ES-I3 (cell line): ENCODE results near the gene PDE4DIP.
"Not testable (repeated sequence)": the region's sequence is repeated elsewhere in the genome, so short reads cannot be mapped to it uniquely, and the experiment has no call there.

Experiments used
- H3K36me3 ChIP-seq: 2 replicates; pipeline ENCODE4 v1.6.1; 2013; ENCODE audit warnings: mild to moderate bottlenecking, low read length, control low read depth, moderate library complexity; ENCODE audit not compliant: insufficient read depth
- H3K4me1 ChIP-seq: 2 replicates; pipeline ENCODE4 v1.6.1; 2013; ENCODE audit warnings: mild to moderate bottlenecking, control low read depth, low read length; ENCODE audit not compliant: insufficient read depth
- H3K9ac ChIP-seq: 2 replicates; pipeline ENCODE4 v1.6.1; 2013; ENCODE audit warnings: low read depth, mild to moderate bottlenecking, low read length, moderate library complexity
- H3K9me3 ChIP-seq: 2 replicates; pipeline ENCODE4 v1.6.1; 2013; ENCODE audit warnings: mild to moderate bottlenecking, low read length, moderate library complexity; ENCODE audit not compliant: control insufficient read depth, insufficient read depth

PDE4DIP gene

GRCh38 chr1:148966084-148966483 is 121.9 kb downstream of the PDE4DIP start:
- not testable (repeated sequence) for H3K36me3 ChIP-seq, H3K4me1 ChIP-seq, H3K9ac ChIP-seq, H3K9me3 ChIP-seq

DNA sequence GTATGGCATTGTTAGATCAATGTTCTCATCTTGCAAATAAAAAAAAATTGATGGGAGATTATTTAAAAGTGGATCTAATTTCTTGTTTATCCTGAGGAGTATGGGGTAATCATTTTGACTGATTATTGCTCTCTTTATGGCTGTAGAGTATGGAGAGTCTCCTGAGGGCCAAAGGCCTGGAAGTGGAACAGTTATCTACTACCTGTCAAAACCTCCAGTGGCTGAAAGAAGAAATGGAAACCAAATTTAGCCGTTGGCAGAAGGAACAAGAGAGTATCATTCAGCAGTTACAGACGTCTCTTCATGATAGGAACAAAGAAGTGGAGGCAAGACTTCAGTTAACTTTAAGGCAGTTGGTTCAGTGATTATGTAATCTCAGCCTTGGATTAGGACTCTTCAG is 123.4 kb downstream of the PDE4DIP start:
- H3K9me3 ChIP-seq, H3K4me1 ChIP-seq, H3K9ac ChIP-seq, H3K36me3 ChIP-seq: not testable (repeated sequence)

DNA sequence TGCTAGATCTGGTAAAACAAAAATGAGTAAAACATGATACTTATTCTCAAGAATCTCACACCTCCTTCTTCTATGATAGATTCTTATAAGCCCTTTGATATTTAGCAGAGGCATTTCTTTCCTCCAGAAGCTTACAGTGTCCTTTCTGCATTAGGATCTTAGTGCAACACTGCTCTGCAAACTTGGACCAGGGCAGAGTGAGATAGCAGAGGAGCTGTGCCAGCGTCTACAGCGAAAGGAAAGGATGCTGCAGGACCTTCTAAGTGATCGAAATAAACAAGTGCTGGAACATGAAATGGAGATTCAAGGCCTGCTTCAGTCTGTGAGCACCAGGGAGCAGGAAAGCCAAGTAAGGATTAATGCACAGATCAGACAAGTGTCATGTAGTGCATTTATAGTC is 124.5 kb downstream of the PDE4DIP start:
- H3K4me1 ChIP-seq, H3K9me3 ChIP-seq, H3K9ac ChIP-seq, H3K36me3 ChIP-seq: not testable (repeated sequence)

DNA sequence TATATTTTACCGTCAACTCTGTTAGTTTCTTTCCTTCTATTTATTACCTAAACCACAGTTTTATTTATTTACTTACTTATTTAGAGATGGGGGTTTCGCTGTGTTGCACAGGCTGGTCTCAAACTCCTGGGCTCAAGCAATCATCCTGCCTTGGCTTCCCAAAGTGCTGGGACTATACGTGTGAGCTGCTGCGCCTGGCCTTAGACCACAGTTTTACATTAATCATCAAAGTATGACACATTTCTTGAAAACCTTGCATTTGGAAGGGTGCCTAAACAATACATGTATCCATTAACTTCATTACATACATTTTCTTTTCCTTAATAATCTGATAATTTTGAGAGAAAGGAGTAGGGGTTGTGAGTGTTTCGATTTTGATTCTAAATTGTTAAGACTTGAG is 124.9 kb downstream of the PDE4DIP start:
- H3K9ac ChIP-seq, H3K9me3 ChIP-seq, H3K4me1 ChIP-seq, H3K36me3 ChIP-seq: not testable (repeated sequence)

DNA sequence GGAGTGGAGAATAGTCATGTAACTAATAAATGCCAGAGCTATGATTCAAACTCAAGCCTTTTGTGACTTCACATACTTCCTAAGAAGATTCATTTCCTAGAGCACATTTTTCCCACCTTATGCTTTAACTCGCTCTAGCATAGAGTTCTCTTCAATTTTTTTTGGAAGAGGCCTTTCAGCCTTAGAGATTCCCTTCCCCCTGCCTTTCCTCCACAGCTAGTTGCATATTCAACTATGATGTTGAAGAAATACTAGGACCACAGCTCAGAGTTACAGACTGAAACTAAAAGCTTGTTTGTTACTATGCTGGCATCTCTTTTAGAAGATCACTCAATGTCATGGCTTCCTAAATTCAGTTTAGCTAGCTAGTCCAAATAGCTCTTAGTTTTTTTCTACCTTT is 131.2 kb downstream of the PDE4DIP start:
- H3K4me1 ChIP-seq, H3K9ac ChIP-seq, H3K36me3 ChIP-seq, H3K9me3 ChIP-seq: not testable (repeated sequence)

DNA sequence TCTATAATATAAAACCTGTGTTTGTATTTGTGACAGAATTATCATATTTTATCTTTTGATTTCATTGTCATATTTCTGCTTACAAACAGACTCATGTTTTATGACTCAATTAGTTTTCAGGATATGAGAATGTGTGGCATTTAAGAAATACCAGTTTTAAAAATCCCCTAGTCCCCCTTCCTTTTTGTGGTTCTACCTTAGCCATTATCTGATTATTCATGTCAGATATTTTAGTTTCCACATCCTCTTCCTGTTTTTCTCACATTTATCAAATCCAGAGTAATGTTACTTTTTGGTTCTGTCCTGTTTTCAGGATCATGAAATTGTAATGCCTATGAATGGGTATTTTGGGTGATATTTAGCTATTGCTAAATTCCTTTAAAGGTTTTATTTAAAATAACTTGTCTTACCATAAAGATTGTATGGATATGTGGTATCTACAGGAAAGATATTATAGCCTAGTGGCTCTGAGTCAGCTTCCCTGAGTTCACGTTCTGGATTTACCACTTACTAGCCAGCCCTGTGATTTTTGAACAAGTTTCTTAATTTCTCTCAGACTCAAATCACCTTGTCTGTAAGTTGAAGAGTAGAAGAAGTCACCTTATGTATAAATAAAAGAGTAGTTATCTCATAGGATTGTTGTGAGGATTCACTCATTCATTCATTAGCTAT is 131.8 kb downstream of the PDE4DIP start:
- H3K36me3 ChIP-seq, H3K9ac ChIP-seq, H3K9me3 ChIP-seq, H3K4me1 ChIP-seq: not testable (repeated sequence)

- H3K9ac ChIP-seq, H3K9me3 ChIP-seq, H3K36me3 ChIP-seq, H3K4me1 ChIP-seq: not testable (repeated sequence)
Observed at GRCh38 chr1:148977785-148978184, 133.6 kb downstream of the PDE4DIP start.

- not testable (repeated sequence) for H3K36me3 ChIP-seq, H3K4me1 ChIP-seq, H3K9ac ChIP-seq, H3K9me3 ChIP-seq
Observed at GRCh38 chr1:148989378-148989777, 145.2 kb downstream of the PDE4DIP start.

- H3K9ac ChIP-seq, H3K36me3 ChIP-seq, H3K9me3 ChIP-seq, H3K4me1 ChIP-seq: not testable (repeated sequence)
Observed at GRCh38 chr1:148990233-148990788, 146.1 kb downstream of the PDE4DIP start.

DNA sequence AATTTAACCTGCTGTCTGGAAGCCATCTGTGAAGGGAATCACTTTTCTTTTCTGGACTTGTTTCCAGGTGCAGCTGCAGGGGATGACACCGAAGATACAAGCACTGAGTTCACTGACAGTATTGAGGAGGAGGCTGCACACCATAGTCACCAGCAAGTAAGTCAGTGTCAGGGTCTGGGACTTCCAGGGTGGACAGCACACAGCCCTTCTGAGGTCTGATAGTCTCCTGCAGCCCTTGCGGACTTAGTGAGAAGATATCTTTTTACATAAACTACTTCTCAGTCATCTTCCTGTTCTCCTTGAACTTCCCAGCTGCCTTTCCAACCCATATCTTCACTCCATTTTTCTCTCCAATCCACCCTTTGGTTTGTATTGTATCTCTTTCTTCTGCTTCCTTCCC is 147.6 kb downstream of the PDE4DIP start:
- H3K9ac ChIP-seq, H3K9me3 ChIP-seq, H3K36me3 ChIP-seq, H3K4me1 ChIP-seq: not testable (repeated sequence)

DNA sequence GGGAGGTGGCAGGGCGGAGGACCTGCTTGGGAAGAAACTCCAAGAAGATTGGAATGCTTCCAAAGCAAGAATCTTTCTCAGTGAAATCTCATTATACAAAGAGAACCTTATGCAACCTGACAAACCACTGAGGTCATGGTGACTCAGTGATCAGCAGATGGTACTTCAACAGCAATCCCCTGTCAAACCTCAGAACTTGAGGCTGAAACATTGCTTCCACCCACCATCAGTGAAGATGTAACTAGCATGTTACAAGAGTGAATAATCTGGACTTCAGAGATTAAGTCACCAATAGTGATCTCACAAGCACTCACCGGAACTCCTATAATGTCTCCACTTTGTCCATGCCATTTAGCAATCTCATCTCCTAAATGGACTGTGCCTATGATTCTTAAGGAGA is 148.1 kb downstream of the PDE4DIP start:
- not testable (repeated sequence) for H3K4me1 ChIP-seq, H3K9ac ChIP-seq, H3K9me3 ChIP-seq, H3K36me3 ChIP-seq

DNA sequence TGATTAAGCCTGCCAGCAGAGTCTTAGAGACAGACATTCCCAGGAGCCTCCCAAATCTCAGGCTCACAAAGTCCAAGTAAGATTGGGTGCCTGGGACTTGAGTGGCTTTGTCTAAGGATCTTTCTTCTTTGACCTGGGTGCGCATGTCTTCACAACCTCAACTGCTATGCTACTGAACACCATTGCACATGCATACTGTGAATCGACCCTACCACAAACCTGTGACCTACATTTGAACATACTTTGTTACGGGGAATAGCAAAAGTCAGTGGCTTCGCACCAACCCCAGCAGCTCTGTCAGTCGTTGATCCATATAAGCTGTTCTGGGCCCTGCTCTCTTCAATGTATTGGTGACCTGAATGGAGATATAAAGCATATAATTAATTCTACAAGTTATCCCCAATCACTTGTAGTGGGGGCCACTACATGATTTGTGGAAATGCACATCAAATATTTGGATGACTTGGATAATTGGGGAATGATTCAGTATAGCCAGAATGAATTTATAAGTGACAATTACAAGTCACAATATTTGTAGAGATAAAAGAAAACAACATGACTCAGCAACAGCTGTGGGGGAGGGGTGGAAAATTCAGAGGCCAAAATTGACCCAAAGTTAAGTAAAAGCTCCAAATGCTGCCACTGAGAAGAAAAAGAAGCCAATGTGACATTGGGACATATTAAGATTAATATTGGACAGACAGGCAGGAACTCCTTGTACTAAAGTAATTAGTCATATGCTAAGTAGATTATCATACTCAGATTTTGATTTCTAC is 152.4 kb downstream of the PDE4DIP start:
- not testable (repeated sequence) for H3K4me1 ChIP-seq, H3K9me3 ChIP-seq, H3K36me3 ChIP-seq, H3K9ac ChIP-seq

- H3K36me3 ChIP-seq, H3K9ac ChIP-seq, H3K9me3 ChIP-seq, H3K4me1 ChIP-seq: not testable (repeated sequence)
Observed at GRCh38 chr1:148997405-148997804, 153.2 kb downstream of the PDE4DIP start.

DNA sequence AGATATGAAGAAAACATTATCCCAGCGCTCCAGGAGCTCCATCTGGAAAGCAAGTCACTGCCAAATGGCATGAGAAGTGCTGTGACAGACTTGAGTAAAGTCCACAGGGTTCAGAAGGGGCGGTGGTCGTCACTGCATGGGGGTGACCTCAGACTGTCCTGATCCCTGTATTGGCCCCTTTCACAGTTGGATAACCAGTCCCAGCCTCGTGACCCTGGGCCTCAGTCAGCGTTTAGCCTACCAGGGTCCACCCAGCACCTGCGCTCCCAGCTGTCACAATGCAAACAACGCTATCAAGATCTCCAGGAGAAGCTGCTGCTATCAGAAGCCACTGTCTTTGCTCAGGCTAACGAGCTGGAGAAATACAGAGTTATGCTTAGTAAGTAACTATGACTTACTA is 158.4 kb downstream of the PDE4DIP start:
- H3K36me3 ChIP-seq, H3K9ac ChIP-seq, H3K4me1 ChIP-seq, H3K9me3 ChIP-seq: not testable (repeated sequence)

DNA sequence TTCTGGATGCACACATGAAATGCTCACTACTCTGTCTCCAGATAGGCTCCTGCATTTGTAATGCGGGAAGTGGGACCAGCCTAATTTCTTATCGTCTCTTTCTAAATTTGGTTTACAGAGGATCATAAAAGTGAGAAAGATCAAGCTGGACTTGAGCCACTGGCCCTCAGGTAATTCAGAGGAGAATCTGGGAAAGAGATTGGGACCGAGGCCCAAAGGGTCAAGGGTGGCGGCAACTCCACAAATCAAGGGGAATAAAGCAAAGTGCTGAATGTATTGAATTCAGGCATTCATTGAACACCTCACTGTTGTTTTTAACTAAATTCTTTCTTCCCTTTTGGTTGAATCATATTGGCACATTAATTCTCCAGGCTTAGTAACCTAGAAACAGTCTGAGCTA is 164.1 kb downstream of the PDE4DIP start:
- H3K9ac ChIP-seq, H3K9me3 ChIP-seq, H3K36me3 ChIP-seq, H3K4me1 ChIP-seq: not testable (repeated sequence)
